ENCODE data around the gene MBD5.

DNA sequence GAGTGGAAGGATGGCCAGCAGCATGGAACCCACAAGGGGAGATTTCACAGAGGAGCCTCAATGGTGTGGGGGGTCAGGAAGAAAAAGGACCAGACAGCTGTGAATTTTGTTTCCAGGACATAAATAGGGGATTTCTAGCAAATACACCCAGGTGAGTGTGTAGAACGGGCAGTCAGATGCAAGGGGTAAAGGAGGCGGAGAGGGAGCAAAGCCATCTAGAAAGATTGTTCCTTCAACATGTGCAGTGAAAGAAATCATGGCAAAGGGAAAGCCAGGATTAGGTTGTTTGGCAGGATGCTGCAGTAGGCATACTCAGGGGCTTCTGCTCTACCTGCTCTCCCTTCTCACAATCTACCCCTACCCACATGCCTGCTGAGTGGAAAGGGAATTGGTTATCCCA, 504.2 kb downstream of the MBD5 start:
- TF ChIP-seq CEBPB (IDR thresholded peaks at IDR 0.05; ENCODE audit: low read depth, low read length), result no peak
- TF ChIP-seq POLR2A (IDR thresholded peaks at IDR 0.05; ENCODE audit: low read depth, low read length), result no peak
- no peak for TF ChIP-seq SMC3 (IDR thresholded peaks at IDR 0.05; ENCODE audit: low read depth, low read length)
- TF ChIP-seq CTCF (conservative IDR thresholded peaks at IDR 0.05; ENCODE audit: low read depth, low read length), result no peak
- TF ChIP-seq RCOR1 (IDR thresholded peaks at IDR 0.05; ENCODE audit: insufficient replicate concordance, low read length), result no peak
- TF ChIP-seq RAD21 (IDR thresholded peaks at IDR 0.05; ENCODE audit: low read length), result no peak
- no peak for TF ChIP-seq MXI1 (IDR thresholded peaks at IDR 0.05; ENCODE audit: borderline replicate concordance, low read depth, low read length)
- TF ChIP-seq ELK1 (IDR thresholded peaks at IDR 0.05; ENCODE audit: borderline replicate concordance, low read depth, low read length), result no peak
- no peak for TF ChIP-seq USF2 (IDR thresholded peaks at IDR 0.05; ENCODE audit: low read depth, low read length)
- no peak for TF ChIP-seq CHD1 (IDR thresholded peaks at IDR 0.05; ENCODE audit: low read depth, low read length)
- TF ChIP-seq BHLHE40 (IDR thresholded peaks at IDR 0.05; ENCODE audit: low read depth, low read length), result no peak
- TF ChIP-seq FOS (IDR thresholded peaks at IDR 0.05; ENCODE audit: low read depth, low read length), result no peak
- no peak for TF ChIP-seq RFX5 (IDR thresholded peaks at IDR 0.05; ENCODE audit: low read depth, low read length)

Measured in IMR-90 (cell line).